ENCODE measurements around the gene OBP2B.

Gene OBP2B

GRCh38 chr9:133163504-133164172 is 45.4 kb downstream of the OBP2B start, which contains the start of gene GBGT1:
Gene GBGT1 (minus strand): TSS chr9:133163914. CDS start chr9:133162412, 1,502 bp downstream.
- peak within 1 kb of the TSS; percentile 19 to 72 for H3K27ac ChIP-seq
- TF ChIP-seq CTCF (IDR thresholded peaks at IDR 0.05), result no peak
- DNase-seq (ENCODE audit: low spot score), result peak; percentile 81
- peak within 1 kb of the TSS; percentile 76 for H3K4me3 ChIP-seq

GRCh38 chr9:133162861-133163503 is 46.1 kb downstream of the OBP2B start:
- Histone ChIP-seq H3K27ac (peak overlapping the region; percentile 19 to 72), H3K4me3 (peak overlapping the region; percentile 76)
- DNase-seq (ENCODE audit: low spot score), result peak; percentile 71
- no peak for TF ChIP-seq CTCF (IDR thresholded peaks at IDR 0.05)

GRCh38 chr9:133161547-133161950 is 47.5 kb downstream of the OBP2B start:
- peak; percentile 66 for DNase-seq (ENCODE audit: low spot score)
- no peak for TF ChIP-seq CTCF (IDR thresholded peaks at IDR 0.05)
- Histone ChIP-seq H3K4me3 (no peak overlapping the region), H3K27ac (peak overlapping the region in 1 of 2 donors; percentile 5)

GRCh38 chr9:133160742-133161546 is 48.1 kb downstream of the OBP2B start:
- peak; percentile 84 for DNase-seq (ENCODE audit: low spot score)
- Histone ChIP-seq H3K27ac (peak overlapping the region in 1 of 2 donors; percentile 73), H3K4me3 (no peak overlapping the region)
- peak; percentile 32 for TF ChIP-seq CTCF (IDR thresholded peaks at IDR 0.05)

- DNase-seq (ENCODE audit: low spot score), result no peak
Observed at GRCh38 chr9:133158695-133159094, 50.4 kb downstream of the OBP2B start.

More at GRCh38 chr9:133158695-133159094, 50.4 kb downstream of the OBP2B start:
- no peak overlapping the region for H3K27ac ChIP-seq
- TF ChIP-seq CTCF (IDR thresholded peaks at IDR 0.05), result no peak
- H3K4me3 ChIP-seq, result no peak overlapping the region

All from coronary artery (tissue), 2 donors.